ENCODE data around the gene L1TD1.
"Not testable (repeated sequence)": the region's sequence is repeated elsewhere in the genome, so short reads cannot be mapped to it uniquely, and the experiment has no call there.

Gene L1TD1

GRCh38 chr1:62188111-62188510 is 6.5 kb upstream of the L1TD1 start:
- intact Hi-C loops (cut with DNase I), result no loop called here
- DNase-seq, result no peak

- intact Hi-C loops (cut with DNase I), result no loop called here
- DNase-seq, result peak in 1 of 42 donors; percentile 7
These were observed 1.5 kb downstream of the L1TD1 start for GRCh38 chr1:62196086-62196690.

- intact Hi-C loops (cut with DNase I), result no loop called here
- peak in 1 of 42 donors; percentile 3 for DNase-seq
These were observed 3.6 kb downstream of the L1TD1 start for GRCh38 chr1:62198069-62198780.

- DNase-seq, result no peak
- intact Hi-C loops (cut with DNase I), result no loop called here
These were observed 4.1 kb downstream of the L1TD1 start for GRCh38 chr1:62198781-62199125.

GRCh38 chr1:62207187-62207586 is 12.5 kb downstream of the L1TD1 start:
- DNase-seq, result no peak
- intact Hi-C loops (cut with DNase I), result no loop called here

- no peak for DNase-seq
- intact Hi-C loops (cut with DNase I), result no loop called here
These were observed 13.4 kb downstream of the L1TD1 start for GRCh38 chr1:62208087-62208486.

GRCh38 chr1:62208970-62209369 is 14.3 kb downstream of the L1TD1 start:
- no peak for DNase-seq
- intact Hi-C loops (cut with DNase I), result no loop called here

- peak in 1 of 42 donors; percentile 3 for DNase-seq
These were observed 15.4 kb downstream of the L1TD1 start for GRCh38 chr1:62209931-62210595.

GRCh38 chr1:62210960-62211359 is 16.3 kb downstream of the L1TD1 start:
- intact Hi-C loops (cut with DNase I), result no loop called here
- DNase-seq, result no peak

More at GRCh38 chr1:62209931-62210595, 15.4 kb downstream of the L1TD1 start:
- intact Hi-C loops (cut with DNase I), result no loop called here

GRCh38 chr1:62212411-62212810 is 17.8 kb downstream of the L1TD1 start:
- intact Hi-C loops (cut with DNase I), result no loop called here
- DNase-seq, result no peak

GRCh38 chr1:62213075-62213914 is 18.6 kb downstream of the L1TD1 start:
- intact Hi-C loops (cut with DNase I), result no loop called here
- no peak for DNase-seq

- intact Hi-C loops (cut with DNase I), result no loop called here
- no peak for DNase-seq
These were observed 24.0 kb downstream of the L1TD1 start for GRCh38 chr1:62218604-62219003.

GRCh38 chr1:62220456-62220855 is 25.8 kb downstream of the L1TD1 start:
- intact Hi-C loops (cut with DNase I), result not testable (repeated sequence)
- peak in 1 of 42 donors; percentile 18 for DNase-seq

- intact Hi-C loops (cut with DNase I), result no loop called here
- no peak for DNase-seq
These were observed 26.5 kb downstream of the L1TD1 start for GRCh38 chr1:62221171-62221570.

GRCh38 chr1:62222321-62222720 is 27.7 kb downstream of the L1TD1 start:
- DNase-seq, result no peak

GRCh38 chr1:62224182-62224581 is 29.5 kb downstream of the L1TD1 start:
- intact Hi-C loops (cut with DNase I), result no loop called here
- peak in 1 of 42 donors; percentile 6 for DNase-seq

More at GRCh38 chr1:62222321-62222720, 27.7 kb downstream of the L1TD1 start:
- intact Hi-C loops (cut with DNase I), result no loop called here

- DNase-seq, result no peak
- intact Hi-C loops (cut with DNase I), result no loop called here
These were observed 32.8 kb downstream of the L1TD1 start for GRCh38 chr1:62227496-62227895.

- DNase-seq, result no peak
- intact Hi-C loops (cut with DNase I), result no loop called here
These were observed 33.7 kb downstream of the L1TD1 start for GRCh38 chr1:62228136-62228882.

GRCh38 chr1:62228883-62229187 is 34.2 kb downstream of the L1TD1 start:
- no peak for DNase-seq
- intact Hi-C loops (cut with DNase I), result no loop called here

Data from head of caudate nucleus (tissue), 42 donors.